Effector memory CD4-positive, alpha-beta T cell (primary cell): ENCODE measurements around the gene CYP20A1.
A peak's percentile ranks its signal among the peaks of the same experiment; 100 is the strongest.
"Not testable (repeated sequence)": the region's sequence is repeated elsewhere in the genome, so short reads cannot be mapped to it uniquely, and the experiment has no call there.

Source experiments
- DNase-seq, 3 donors: peaks; one replicate each; pipeline ENCODE4 v3.0.0-alpha.2; 2020
- H3K27ac ChIP-seq: 2 replicates; pipeline ENCODE4 v1.7.0; 2013; ENCODE audit warnings: mild to moderate bottlenecking, low read length, moderate library complexity; ENCODE audit not compliant: insufficient read depth, poor library complexity, severe bottlenecking
- H3K27me3 ChIP-seq: replicated peaks from 2 replicates; pipeline ENCODE4 v1.7.0; 2013; ENCODE audit warnings: mild to moderate bottlenecking, low read length; ENCODE audit not compliant: insufficient read depth, control insufficient read depth, poor library complexity, severe bottlenecking
- H3K36me3 ChIP-seq: 2 replicates; pipeline ENCODE4 v1.7.0; 2013; ENCODE audit warnings: mild to moderate bottlenecking, low read length, moderate library complexity; ENCODE audit not compliant: control insufficient read depth, insufficient read depth
- H3K4me1 ChIP-seq: 2 replicates; pipeline ENCODE4 v1.7.0; 2013; ENCODE audit warnings: low read length, mild to moderate bottlenecking; ENCODE audit not compliant: control insufficient read depth, insufficient read depth, poor library complexity, severe bottlenecking
- H3K4me3 ChIP-seq: 2 replicates; pipeline ENCODE4 v1.7.0; 2013; ENCODE audit warnings: low read length, low read depth, mild to moderate bottlenecking; ENCODE audit not compliant: insufficient read depth, poor library complexity, severe bottlenecking
- H3K9me3 ChIP-seq: 2 replicates; pipeline ENCODE4 v1.7.0; 2013; ENCODE audit warnings: mild to moderate bottlenecking, low read length, moderate library complexity; ENCODE audit not compliant: control insufficient read depth

The CYP20A1 gene

DNA sequence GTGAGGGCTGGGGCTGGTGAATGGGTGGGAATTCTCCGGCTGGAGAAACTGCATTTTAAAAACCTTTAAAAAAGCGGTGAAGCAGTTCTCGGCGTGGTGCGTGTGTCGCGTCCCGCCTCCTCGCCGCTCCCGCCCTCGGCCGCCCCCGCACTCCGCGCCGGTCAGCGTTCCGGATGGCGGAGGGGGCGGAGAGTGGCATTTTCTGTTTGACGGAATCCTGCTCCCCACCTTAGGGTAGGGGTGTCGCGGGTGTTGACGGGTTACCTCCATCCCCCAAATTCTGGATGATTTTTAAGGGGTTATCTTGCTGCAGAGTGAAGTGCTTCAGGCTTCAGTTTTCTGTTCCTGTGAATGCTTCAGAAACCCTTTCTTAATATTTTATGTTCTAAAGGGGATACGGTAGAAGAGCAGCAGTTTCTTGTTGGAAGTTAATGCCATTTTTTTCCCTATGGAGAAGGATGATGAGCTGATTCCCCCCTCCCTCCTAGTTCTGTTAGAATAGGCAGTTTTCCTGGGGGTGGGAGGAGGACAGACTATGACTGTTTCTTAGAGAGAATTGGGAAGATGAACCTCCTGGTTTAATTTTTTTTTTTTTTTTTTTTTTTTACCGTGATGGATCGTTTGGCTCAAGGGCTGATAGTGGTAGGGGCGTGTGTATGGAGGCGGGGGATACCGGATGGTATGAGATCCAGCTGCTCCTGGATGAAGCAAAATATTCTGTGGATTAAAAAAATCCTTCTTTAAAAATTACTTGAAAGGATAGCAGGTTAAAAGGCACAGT lies 90.1 kb downstream of the CYP20A1 start:
- Histone ChIP-seq H3K4me1 (no peaks in the 10 kb centered on the region), H3K36me3 (no peaks in the 10 kb centered on the region), H3K27ac (peak overlapping the region; percentile 41), H3K27me3 (no peaks in the 10 kb centered on the region), H3K4me3 (peak overlapping the region; percentile 63), H3K9me3 (no peaks in the 10 kb centered on the region)
- peak in 2 of 3 donors; percentile 5 to 7 for DNase-seq

GRCh38 chr2:203330434-203330833 lies 91.6 kb downstream of the CYP20A1 start:
- no peak overlapping the region for H3K27ac ChIP-seq
- H3K27me3 ChIP-seq = no peaks in the 10 kb centered on the region
- no peak overlapping the region for H3K4me3 ChIP-seq
- no peaks in the 10 kb centered on the region for H3K9me3 ChIP-seq
- no peaks in the 10 kb centered on the region for H3K4me1 ChIP-seq
- DNase-seq = no peak
- no peaks in the 10 kb centered on the region for H3K36me3 ChIP-seq

- Histone ChIP-seq H3K36me3 (no peaks in the 10 kb centered on the region), H3K4me1 (no peaks in the 10 kb centered on the region), H3K27ac (no peak overlapping the region), H3K4me3 (no peak overlapping the region), H3K9me3 (no peaks in the 10 kb centered on the region), H3K27me3 (no peaks in the 10 kb centered on the region)
- no peak for DNase-seq
Measured at GRCh38 chr2:203338322-203338721, 99.5 kb downstream of the CYP20A1 start.

DNA sequence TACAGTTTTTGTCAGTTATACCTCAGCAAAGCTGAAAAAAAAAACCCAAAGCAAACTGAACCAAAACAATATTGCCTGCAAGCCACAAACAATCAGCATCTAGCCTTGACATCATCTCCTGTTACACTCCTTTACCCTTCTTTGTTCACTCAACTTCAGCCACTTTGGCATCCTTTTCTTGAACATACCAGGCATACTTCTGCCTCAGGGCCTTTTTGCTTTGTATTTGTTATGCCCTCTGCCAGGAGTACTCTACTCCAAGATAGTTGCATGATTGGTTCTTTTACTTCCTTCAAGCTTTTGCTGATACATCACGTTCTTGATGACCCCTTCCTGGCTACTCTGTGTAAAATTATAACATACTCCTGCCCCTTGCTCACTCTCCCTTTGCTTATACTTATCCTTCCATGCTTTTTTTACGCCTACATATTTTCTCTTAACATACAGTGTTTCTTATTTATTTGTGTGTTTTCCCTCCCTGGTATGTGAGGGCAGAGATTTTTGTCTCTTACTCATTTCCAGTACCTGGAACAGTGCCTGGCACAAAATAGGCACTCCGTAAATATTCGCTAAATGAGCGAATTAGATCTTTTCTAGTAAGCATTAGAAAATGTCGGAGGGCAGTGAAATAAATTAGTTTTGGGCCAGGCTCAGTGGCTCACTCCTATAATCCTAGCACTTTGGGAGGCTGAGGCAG lies 102.1 kb downstream of the CYP20A1 start:
- no peaks in the 10 kb centered on the region for H3K4me1 ChIP-seq
- DNase-seq = no peak
- H3K9me3 ChIP-seq = no peaks in the 10 kb centered on the region
- no peak overlapping the region for H3K4me3 ChIP-seq
- H3K36me3 ChIP-seq = no peaks in the 10 kb centered on the region
- no peak overlapping the region for H3K27ac ChIP-seq
- H3K27me3 ChIP-seq = no peaks in the 10 kb centered on the region

DNA sequence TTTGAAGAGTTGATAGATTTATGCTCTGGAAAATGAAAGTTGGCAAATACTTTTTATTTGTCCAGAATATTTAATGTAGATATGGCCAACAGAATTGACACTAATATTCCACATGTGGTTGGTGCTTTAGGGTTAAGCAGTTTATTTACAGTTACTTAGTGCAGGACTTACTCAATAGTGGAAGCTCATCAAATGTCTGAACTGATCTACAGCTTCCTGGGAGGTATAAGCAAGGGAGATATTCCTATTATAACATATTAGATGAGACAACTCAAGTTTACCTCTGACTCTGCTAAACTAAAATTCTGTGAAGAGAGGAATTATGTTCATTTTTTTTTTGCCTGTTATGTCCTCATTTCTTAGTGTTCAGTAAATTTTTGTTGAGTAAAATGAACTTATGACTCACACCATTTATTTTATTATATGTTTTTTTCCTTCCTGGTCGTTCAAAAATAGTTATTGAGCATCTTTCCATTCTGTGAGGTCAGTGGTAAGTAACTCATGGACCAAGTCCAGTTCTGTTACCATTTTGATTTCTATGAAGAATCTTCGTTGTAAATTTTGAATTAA lies 103.0 kb downstream of the CYP20A1 start:
- Histone ChIP-seq H3K27ac (no peak overlapping the region), H3K4me1 (no peaks in the 10 kb centered on the region), H3K9me3 (no peaks in the 10 kb centered on the region), H3K27me3 (no peaks in the 10 kb centered on the region), H3K36me3 (no peaks in the 10 kb centered on the region), H3K4me3 (no peak overlapping the region)
- no peak for DNase-seq

- H3K27ac ChIP-seq, DNase-seq, H3K9me3 ChIP-seq, H3K36me3 ChIP-seq, H3K27me3 ChIP-seq, H3K4me1 ChIP-seq, H3K4me3 ChIP-seq: not testable (repeated sequence)
Measured at GRCh38 chr2:203342374-203342773, 103.6 kb downstream of the CYP20A1 start.

DNA sequence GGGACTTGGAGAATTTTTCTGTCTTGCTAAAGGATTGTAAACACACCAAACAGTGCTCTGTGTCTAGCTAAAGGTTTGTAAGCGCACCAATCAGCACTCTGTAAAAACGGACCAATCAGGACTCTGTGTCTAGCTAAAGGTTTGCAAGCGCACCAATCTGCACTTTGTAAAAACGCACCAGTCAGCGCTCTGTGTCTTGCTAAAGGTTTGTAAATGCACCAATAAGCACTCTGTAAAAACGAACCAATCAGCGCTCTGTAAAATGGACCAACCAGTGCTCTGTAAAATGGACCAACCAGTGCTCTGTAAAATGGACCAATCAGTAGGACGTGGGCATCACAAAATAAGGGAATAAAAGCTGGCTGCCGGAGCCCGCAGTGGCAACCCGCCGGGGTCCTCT lies 105.8 kb downstream of the CYP20A1 start:
- Histone ChIP-seq H3K36me3 (no peaks in the 10 kb centered on the region), H3K27me3 (no peaks in the 10 kb centered on the region), H3K9me3 (no peaks in the 10 kb centered on the region), H3K4me1 (no peaks in the 10 kb centered on the region), H3K27ac (no peak overlapping the region), H3K4me3 (no peak overlapping the region)
- no peak for DNase-seq

DNA sequence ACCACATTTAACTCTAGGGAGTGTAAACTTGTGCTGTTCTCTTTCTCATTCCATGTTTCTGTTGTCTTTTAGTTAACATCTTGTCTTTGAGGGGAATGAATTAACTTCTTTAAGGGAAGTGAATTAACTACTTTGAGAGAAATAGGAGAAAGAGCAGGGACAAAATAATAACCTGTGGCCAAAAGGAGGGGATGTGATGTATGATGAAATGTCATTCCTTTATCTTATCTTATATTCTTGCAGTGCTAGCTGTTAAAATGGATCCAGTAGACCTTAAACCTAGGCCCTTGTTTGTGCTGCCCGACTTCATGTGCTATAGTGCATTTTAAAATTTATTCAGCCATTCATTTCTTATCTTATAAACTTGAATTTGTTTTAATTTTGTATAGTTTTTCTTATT lies 107.8 kb downstream of the CYP20A1 start:
- H3K4me3 ChIP-seq = no peak overlapping the region
- DNase-seq = no peak
- no peaks in the 10 kb centered on the region for H3K36me3 ChIP-seq
- H3K27me3 ChIP-seq = no peaks in the 10 kb centered on the region
- H3K27ac ChIP-seq = no peak overlapping the region
- H3K4me1 ChIP-seq = no peaks in the 10 kb centered on the region
- no peaks in the 10 kb centered on the region for H3K9me3 ChIP-seq

DNA sequence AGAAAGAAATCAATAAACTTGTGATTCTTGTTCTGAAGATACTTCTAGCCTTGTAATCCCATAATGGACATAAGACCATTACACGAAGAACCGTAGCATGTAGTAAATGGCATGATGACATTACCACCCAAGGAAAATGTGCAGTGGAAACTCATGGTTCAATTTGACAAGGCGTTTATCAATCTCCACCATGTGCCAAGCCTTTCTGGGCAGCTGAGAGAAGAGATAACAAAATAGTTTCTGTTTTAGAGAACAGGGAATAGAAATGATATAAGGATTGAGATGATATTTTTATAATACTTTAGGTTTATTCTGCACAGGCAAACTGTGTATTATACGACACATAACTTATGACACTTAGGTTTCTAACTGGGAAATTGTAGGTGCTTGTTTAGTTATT lies 108.6 kb downstream of the CYP20A1 start:
- Histone ChIP-seq H3K36me3 (no peaks in the 10 kb centered on the region), H3K4me1 (no peaks in the 10 kb centered on the region), H3K27me3 (no peaks in the 10 kb centered on the region), H3K4me3 (no peak overlapping the region), H3K9me3 (no peaks in the 10 kb centered on the region), H3K27ac (no peak overlapping the region)
- DNase-seq = no peak

DNA sequence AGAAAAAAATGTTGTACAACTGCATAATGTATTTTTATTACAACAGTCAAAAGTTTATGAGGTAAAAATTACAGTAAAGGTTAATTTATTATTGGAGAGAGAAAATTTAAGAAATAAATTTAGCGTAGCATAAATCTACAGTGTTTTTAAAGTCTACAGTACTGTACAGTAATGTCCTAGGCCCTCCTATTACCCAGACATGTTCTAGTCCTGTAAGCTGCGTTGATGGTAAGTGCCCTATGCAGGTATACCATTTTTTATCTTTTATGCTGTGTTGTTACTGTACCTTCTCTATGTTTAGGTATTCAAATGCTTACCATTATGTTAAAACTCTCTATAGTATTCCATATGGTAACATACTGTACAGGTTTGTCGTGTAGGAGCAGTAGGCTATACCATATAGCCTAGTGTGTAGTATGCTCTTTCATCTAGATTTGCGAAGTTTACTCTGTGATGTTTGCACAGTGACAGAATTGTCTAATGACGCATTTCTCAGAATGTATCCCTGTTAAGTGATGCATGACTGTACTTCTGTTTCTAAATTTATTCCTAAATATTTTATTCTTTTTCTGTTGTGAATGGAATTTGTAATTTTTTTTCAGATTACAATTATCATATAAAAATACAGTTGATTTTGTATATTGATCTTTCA lies 113.9 kb downstream of the CYP20A1 start:
- H3K27me3 ChIP-seq = no peaks in the 10 kb centered on the region
- no peaks in the 10 kb centered on the region for H3K9me3 ChIP-seq
- H3K27ac ChIP-seq = no peak overlapping the region
- H3K36me3 ChIP-seq = no peaks in the 10 kb centered on the region
- H3K4me1 ChIP-seq = no peaks in the 10 kb centered on the region
- H3K4me3 ChIP-seq = no peak overlapping the region
- no peak for DNase-seq
